GM21423 (cell line): ENCODE results near the gene CERT1.

Experiments used
- ATAC-seq: cut with Tn5 transposase; IDR thresholded peaks from one replicate; pipeline ENCODE4 v1.9.1; 2021; ENCODE audit warnings: mild to moderate bottlenecking, moderate library complexity; ENCODE audit not compliant: unreplicated experiment

CERT1 gene

DNA sequence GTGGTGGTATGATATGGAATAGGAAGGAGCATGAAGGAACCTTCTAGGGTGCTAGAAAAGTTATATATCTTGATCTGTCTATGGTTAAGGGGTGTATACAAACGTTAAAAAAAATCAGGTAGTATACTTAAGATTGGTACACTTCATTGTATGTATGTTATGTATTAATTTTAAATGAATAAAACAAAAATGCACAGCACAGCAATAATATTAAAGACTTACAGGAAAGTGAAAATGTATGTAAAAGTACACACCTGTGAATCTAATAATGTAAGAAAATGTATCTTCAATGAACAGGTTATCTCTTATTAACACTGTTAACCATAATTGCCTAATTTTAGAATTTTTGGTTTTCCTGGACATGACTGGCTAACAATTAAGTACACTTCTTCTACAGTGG, 97.2 kb downstream of the CERT1 start:
- ATAC-seq = no peak

DNA sequence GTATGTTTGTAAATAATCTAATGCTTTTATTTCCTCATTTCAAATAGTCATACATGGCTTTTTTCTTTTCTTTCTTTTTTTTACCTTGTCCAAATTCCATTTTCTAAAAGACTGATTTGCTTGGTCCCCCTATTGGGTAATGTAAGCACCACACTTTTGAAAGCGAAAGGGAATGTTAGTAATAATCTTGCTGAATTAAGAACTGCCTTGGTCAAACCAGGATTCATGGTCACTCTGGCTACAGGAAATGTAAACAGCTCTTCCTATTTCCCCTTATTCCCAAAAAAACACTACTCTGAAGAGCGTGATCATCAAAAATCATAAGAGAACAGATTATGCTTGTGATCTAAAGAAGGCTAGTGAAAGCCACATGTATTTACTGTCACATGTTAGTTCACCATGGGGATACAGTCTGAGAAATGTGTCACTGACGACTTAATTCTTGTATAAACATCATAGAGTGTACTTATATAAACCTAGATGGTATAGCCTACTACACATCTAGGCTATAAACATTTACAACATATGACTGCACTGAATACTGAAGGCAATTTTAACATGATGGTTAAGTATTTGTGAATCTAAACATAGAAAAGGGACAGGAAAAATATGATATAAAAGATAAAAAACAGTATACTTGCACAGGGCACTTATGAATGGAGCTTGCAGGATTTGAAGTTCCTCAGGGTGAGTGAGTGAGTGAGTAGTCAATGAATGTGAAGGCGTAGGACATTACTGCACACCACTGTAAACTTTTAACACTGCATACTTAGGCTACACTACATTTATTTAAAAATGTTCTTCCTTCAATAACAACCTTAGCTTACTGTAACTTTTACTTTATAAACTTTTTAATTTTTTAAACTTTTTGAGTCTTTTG, 99.1 kb downstream of the CERT1 start:
- no peak for ATAC-seq

DNA sequence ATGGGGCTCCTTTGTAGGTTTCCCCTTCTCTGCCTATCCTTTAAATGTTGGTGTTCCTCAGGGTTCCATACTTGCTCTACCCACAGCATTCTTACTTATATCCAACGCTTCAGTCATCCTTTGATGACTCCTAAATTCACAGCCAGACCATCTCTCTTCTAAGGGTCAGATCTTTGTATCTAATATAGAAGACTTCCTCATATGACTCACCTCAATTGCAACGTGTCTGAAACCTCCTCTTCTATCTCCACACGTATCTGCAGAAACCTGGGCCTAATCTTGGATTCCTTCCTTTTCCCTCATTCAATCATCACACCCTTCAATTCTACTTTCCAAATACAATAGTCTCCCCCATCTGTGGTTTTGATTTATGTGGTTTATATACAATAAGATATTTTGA, 106.1 kb downstream of the CERT1 start:
- ATAC-seq = no peak

DNA sequence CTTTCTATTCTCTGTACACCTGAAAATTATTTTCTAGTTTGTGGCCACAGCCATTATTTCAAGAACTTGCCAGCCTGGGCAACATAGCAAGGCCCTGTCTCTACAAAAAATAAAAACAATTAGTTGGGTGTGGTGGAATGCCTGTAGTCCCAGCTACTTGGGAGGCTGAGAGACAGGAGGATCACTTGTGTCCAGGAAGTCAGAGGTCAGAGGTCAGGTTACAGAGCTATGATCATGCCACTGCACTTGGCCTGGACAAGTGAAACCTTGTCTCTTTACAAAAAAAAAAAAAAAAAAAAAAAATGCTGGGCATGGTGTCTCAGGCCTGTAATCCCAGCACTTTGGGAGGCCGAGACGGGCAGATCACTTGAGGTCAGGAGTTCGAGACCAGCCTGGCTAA, 116.2 kb downstream of the CERT1 start:
- no peak for ATAC-seq

DNA sequence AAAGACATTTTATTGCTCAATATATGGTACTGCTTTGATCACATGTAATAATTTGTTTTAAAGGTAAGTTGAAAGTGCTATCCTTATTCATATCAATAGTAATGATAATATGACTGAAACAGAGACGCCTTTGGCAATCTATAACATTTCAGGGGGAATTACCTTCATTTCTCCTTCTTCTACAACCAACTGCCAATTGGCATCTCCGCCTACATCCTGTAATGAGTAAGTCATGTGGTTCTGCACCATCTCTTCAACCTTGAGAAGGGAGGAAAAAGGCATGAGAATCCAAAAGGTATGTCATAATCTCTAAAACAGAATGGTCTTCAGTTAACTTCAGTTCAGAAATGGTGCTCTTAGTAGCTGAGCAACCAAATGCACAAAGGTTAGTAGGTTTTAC, 122.0 kb downstream of the CERT1 start:
- no peak for ATAC-seq

DNA sequence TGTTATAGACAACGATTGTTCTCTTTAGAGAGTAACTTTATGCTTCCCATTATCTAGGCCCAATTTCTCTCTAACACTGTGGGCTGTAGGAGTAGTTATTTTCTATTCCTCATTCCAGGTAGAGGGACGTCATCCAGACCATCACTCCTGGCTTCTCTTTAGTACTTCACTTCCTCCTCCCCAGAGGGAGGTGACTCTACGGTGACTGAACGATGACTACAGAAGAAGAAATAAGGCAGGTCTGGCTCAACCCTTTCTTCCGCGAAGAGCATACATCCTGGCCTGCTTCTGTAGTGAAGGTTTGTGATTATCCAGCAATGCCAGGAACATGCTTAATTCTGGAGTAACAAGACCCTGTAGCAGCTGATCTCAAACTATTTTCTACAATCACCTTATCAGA, 123.6 kb downstream of the CERT1 start:
- ATAC-seq = no peak

- ATAC-seq = no peak
These were observed 127.2 kb downstream of the CERT1 start for GRCh38 chr5:75384218-75384617.

GRCh38 chr5:75381456-75381855, 130.0 kb downstream of the CERT1 start:
- ATAC-seq = no peak

- ATAC-seq = no peak
These were observed 131.3 kb downstream of the CERT1 start for GRCh38 chr5:75380099-75380498.

DNA sequence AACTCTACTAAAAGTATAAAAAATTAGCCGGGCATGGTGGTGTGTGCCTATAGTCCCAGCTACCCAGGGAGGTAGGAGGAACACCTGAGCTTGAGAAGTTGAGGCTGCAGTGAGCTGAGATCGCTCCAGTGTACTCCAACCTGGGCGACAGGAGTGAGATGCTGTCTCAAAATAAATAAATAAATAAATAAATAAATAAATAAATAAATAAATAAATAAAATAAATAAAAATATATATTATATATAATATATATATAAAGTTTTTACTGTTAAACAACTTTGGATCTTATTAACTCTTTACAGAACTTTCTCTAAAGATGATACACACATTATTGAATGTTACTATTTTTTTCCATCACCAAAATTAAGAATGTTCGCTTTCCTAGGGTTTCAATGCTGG, 136.0 kb downstream of the CERT1 start:
- no peak for ATAC-seq

DNA sequence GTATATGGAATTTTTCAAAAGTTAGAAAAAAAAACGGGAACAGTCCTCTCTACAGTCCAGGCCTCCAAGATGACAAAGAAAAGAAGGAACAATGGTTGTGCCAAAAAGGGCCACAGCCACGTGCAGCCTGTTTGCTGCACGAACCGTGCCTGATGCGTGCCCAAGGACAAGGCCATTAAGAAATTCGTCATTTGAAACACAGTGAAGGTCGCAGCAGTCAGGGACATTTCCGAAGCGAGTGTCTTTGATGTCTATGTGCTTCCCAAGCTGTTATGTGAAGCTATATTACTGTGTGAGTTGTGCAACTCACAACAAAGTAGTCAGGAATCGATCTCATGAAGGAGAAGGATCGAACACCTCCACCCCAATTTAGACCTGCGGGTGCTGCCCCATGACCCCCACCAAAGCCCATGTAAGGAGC, 137.0 kb downstream of the CERT1 start:
- no peak for ATAC-seq

DNA sequence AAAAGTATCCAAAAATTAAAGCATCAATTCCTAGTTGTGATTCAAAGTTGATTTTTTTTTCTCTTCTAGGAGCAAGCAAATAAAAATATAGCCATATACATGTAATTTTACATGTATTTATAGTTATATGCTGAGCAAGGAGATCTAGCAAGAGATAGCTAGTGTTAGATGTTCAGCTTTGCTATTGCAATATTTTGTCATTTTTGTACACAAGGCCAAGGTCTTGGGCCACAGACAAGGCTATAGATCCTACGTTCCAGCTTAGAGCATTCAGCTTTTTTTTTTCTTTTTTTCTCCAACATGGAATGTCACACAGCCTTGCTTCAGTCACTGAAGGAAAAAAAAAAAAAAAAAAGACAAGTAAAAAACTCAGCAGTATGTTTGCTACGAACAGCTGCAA, 137.6 kb downstream of the CERT1 start:
- no peak for ATAC-seq

DNA sequence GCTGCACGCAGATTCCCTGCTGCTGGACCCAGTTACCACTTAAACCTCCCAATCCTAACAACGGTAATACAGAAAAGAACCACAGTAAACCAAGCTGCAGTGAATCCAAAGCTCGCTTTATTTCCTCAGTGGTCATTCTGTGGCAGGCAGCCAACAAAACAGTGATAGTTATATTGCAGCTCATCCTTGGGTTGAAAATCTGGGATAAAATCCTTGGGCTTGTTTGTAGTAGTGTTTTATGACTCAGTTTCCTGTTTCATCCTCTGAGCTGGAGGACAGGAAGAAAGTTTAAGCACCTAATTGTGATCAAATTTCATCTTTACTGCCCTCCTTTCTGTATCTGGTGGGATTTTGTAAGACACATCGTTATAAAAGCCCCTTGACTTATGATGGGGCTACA, 143.0 kb downstream of the CERT1 start:
- ATAC-seq = no peak

GRCh38 chr5:75367401-75367800, 144.0 kb downstream of the CERT1 start:
- no peak for ATAC-seq

GRCh38 chr5:75366787-75367186, 144.6 kb downstream of the CERT1 start:
- peak; percentile 63 for ATAC-seq

- no peak for ATAC-seq
These were observed 145.7 kb downstream of the CERT1 start for GRCh38 chr5:75365740-75366139.

- no peak for ATAC-seq
These were observed 146.7 kb downstream of the CERT1 start for GRCh38 chr5:75364571-75365280.

- no peak for ATAC-seq
These were observed 147.5 kb downstream of the CERT1 start for GRCh38 chr5:75363726-75364495.

GRCh38 chr5:75363111-75363510, 148.3 kb downstream of the CERT1 start:
- no peak for ATAC-seq

GRCh38 chr5:75362474-75362975, 148.9 kb downstream of the CERT1 start:
- ATAC-seq = no peak

GRCh38 chr5:75361310-75361709, 150.1 kb downstream of the CERT1 start:
- no peak for ATAC-seq
